NCI-H187 (cell line): ENCODE data around the gene PSMD1.
"Not testable (repeated sequence)": the region's sequence is repeated elsewhere in the genome, so short reads cannot be mapped to it uniquely, and the experiment has no call there.

Source experiments
- DNase-seq, 2 experiments: peaks; one replicate each; lab custom pipeline; 2025; lab: John Stamatoyannopoulos, UW

Gene PSMD1

DNA sequence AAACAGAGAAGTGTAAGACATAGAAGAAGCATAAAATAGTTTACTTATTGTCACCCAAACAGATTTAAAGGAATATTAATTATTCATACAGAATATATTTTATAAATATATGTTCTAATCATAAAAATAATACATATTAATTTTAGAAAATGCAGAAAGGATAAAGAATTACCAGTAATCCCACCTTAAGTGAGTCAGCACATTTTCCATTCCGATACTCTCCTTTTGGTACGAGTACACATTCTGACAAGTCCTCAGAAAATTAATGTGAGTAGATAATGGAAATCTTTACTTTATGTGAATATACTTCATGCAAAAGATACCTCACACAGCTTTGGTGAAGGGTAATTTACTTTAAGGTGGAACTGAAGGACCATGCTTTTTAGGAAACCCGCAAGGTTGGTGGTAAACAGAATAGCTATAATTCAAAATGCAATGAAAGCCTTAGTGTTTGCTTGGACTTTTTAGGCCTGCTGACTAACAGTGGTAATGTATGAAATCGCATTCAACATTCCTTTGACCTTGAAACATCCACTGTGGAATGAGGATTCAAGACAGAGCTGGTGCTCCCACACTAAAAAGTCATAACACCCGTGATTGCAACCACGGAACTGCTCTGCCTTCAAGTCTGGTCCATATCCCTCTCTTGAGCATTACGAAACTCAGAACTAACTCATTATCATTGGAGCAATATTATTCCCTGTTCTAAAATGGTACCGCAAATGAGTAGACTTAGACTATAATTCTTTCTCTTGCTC, 96.3 kb downstream of the PSMD1 start:
- no peak for DNase-seq

DNA sequence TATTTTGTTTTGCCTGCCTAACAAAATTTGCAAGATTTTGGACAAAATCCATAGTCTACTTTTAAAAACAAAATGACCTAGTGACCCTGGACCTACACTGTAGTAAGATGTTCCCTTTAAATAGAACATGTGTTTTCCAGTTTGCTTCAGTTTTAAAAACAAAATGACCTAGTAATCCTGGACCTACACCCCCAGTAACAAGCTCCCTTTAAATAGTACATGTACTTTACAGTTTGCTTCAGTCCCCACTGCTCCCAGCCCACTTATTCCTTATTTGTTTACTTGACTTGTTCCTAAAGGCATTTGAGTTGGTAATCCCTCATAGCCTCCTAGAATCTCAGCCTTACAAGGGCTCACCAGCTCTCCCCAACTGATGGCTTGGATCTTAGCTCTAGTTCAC, 102.6 kb downstream of the PSMD1 start:
- DNase-seq: no peak

DNA sequence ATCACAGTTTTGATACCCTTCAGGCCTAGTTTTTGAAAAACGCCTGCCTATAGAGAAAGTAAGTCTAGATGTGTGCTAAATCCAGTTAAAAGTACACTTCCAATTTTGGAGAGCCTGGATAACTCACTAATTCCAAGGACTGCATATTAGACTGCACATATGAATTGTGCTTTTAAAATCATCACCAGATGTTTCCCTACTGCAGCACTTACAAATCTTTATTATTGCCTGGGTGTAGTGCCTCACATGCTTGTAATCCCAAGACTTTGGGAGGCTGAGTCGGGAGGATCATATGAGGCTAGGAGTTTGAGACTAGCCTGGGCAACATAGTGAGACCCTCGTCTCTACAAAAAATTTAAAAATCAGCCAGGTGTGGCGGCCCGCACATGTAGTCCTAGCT, 104.0 kb downstream of the PSMD1 start:
- no peak for DNase-seq

DNA sequence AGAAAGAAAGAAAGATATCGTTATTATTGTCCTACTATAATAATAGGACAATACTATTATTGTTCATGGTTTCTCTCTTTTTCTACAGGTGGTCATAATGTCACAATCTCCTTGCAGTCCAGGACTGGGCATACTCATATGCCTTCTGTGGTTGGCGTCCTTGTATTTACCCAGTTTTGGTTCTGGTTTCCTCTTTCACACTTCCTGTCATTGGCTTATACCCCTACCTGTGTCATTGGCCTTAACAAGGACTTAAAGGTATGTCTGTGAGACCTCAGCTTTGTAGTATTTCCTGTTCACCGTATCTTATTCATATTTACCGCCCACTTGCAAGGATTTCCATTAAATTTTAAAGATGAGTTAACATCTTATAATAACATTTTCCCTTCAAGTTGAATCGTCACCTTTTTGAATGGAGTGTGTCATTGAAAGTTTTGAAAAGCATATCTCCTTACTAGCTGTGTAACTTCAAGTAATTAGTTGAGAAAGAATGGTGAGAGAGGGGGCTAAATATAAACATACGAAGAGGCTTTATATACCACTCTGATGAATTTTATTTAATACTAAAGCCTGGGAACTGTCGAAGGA, 104.7 kb downstream of the PSMD1 start:
- DNase-seq: no peak

DNA sequence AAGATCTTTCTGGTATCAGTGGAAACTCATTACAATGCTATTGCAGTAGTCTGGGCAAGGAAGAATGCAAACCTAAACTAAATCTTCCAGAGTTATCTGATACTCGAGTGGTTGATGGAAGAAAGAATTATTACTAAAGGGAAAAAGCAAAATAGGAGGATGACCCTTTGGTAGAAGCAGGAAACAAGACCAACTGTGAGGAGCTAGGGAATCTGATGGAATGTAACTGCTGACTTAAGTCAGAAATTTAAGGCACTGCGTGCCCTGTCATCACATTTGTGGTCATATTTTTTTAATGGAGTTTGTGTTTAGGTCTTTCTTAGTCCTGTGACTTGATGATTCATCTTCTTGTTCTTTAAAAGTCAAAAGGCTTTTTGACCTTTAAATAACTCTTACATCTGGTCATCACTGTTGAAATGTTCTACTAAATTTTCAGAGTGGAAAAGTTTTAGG, 105.2 kb downstream of the PSMD1 start:
- no peak for DNase-seq

DNA sequence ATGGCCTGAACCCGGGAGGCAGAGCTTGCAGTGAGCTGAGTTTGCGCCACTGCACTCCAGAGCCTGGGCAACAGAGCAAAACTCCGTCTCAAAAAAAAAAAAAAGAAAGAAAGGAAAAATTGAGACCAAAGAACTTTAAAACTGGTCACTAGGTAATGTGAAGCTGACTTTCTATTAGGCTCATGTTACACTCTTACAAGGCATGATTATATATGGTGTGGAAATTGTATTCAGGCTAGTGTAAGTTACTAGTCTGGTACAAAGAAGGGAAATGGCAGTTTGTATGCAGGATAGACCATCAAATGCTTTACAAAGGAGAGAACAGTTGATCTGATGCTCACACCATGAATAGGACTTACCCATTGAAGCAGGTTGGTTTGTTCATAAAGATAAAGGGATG, 106.3 kb downstream of the PSMD1 start:
- DNase-seq: no peak

DNA sequence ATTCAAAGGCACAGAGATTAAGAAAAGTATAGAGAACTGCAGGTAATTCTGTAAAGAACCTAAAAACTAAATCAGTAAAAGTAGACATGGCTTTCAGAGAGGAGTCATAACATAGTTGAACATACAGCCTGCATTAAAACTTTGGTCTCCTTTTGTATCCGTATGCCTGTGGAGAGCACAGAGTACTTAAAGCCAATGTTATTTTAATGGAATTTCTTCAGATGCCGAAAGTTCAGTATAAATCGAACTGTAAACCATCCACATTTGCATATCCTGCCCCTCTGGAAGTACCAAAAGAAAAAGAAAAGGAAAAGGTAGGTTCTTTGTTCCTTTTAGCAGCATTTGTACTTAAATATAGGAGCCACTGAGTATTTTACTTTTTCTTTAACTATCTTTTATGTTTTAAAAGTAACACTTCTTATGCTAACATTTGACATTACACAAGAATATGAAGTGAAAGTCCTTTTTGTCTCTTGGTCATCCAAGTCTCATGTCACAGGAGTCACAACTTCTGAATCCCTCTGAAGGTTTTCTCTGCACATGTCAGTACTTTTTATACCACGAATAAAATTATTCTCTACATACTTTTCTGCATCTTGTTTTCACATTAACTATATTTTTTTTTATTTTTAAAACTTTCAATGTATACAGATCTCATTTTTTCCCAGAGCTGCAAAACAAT, 106.9 kb downstream of the PSMD1 start:
- DNase-seq: no peak

DNA sequence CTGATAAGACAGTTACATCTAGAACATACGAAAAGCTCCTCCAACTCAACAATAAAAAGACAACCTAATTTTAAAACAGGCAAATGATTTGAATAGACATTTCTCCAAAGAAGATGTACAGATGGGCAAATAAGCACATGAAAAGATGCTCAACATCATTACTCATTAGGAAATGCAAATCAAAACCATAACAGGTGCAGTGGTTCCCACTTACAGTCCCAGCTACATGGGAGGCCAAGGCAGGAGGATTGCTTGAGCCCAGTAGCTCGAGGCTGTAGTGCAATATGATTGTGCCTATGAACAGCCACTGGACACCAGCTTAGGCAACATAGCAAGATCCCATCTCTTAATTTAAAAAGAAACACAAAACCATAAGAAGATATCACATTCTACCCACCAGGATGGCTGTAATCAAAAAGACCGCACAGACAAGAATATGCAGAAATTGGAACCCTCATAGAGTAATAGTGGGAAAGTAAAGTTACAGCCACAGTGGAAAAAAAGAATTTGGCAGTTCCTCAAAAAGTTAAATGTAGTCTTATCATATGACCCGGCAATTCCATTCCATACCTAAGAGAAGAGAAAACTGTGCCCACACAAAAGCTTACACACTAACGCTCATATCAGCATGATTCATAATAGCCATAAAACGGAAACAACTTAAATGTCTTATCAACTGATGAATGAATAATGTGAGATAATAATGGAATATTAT, 111.2 kb downstream of the PSMD1 start:
- DNase-seq: no peak

DNA sequence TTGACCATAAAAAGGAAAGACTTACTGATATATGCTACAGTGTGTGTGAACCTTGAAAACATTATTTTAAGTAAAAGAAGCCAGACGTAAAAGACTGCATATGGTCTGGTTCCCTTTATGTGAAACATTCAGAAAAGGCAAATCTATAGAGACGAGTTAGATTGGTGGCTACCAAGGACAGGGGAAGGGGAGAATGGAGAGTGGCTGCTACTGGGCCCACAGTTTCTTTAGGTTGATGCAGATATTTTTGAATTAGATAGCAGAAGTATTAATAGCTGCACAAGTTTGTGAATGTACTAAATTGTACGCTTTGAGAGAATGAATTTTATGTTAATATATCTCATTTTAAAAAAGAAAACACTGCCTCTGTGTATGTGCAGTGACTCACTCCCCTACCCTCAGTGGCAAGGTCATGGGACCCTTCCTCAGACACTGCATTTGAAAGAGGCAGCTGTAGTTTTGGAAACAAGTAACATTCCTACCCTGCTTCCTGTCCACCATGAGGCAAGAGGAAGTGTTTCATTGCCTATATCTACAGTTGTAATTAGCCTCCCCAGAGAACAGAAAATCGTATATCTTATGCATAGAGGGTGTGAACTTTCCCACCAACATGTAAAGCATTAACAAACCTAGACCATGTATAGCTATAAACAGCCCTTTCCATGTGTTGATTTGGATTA, 111.9 kb downstream of the PSMD1 start:
- no peak for DNase-seq

DNA sequence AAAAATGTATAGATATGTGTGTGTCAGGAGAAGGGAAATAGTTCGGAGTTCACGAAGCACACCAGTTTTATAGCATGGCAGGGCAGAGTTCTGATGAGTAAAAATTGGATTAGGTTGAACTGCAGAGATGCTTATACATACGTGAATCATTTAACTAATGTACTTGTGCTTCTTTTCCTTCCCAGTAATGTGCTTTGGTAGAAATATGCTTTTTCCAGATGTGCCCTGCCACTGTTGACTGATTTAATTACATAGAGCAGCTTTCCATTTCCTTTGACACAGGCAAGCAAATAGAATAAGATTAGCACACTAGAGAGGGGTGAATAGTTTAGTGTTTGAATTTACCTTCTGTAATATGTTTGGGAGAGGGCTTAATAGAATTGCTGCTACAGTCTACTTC, 112.8 kb downstream of the PSMD1 start:
- no peak for DNase-seq

DNA sequence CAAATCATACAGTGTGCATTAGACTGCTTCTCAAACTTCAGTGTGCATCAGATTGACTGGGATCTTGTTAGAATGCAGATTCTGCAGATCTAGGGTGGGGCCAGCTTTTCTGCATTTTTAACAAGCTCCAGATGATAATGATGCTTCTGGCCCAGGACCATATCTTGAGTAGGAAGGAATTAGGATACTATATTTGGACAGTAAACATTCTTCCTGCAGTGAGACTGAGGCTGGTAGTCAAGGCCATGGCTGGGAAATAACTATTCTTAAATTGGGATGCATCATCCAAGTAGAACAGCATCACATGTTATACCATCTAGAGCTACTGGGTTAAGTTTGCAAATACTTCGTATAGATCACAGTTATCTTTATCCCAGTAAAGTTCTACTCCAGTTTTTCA, 113.4 kb downstream of the PSMD1 start:
- no peak for DNase-seq

DNA sequence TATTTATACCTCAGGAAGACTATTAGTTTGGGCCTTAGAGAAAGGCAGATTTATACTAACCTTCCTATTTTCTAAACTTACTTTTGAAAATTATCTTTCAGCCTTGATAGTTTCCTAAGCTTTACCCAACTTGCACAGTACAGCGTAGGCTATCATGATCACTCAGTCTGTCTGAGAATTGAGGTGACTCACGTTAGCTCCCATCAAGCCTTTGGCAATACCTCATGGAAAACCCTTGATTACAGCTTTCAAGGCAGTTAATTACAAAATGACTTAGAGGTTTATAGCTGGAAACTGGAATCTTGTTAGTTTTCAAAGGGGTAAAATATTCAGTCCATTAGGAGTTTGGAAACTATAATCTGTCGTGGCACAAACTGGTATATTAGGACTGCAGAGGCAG, 115.4 kb downstream of the PSMD1 start:
- no peak for DNase-seq

DNA sequence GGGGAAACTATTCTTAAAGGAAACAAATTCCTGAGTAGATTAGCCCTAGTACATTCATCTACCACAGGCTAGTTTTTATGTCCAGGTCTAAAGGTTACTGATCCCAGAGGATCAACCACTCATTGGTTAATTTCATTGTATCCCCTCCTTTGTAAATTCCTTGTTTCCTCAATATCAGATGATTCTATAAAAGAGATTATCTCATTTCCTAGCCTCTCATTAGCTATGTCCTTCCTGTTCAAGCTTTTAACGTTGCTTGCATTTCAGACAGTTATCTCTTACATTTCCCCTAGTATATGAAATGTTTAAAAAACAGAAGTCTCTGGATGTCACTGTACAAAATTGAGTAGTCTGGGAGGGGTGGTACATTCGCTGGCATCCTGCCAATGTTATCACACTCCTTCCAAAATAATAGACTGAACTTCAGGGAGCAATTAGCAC, 117.6 kb downstream of the PSMD1 start:
- DNase-seq: no peak

DNA sequence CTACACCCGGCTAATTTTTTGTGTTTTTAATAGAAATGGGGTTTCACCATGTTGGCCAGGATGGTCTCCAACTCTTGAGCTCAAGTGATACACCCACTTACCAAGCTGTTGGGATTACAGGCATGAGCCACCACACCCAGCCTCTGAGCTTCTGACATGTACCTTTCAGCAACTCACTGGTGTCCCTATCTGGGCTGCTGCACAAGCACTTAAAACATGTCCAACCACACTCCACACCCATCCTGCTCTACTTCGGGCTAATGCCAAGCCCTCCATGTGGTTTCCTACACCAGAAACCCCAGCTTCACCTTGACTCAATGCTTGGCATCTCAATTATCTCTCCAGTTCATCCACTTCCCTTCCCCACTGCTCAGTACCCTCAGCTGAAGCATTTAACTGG, 119.4 kb downstream of the PSMD1 start:
- DNase-seq: no peak

DNA sequence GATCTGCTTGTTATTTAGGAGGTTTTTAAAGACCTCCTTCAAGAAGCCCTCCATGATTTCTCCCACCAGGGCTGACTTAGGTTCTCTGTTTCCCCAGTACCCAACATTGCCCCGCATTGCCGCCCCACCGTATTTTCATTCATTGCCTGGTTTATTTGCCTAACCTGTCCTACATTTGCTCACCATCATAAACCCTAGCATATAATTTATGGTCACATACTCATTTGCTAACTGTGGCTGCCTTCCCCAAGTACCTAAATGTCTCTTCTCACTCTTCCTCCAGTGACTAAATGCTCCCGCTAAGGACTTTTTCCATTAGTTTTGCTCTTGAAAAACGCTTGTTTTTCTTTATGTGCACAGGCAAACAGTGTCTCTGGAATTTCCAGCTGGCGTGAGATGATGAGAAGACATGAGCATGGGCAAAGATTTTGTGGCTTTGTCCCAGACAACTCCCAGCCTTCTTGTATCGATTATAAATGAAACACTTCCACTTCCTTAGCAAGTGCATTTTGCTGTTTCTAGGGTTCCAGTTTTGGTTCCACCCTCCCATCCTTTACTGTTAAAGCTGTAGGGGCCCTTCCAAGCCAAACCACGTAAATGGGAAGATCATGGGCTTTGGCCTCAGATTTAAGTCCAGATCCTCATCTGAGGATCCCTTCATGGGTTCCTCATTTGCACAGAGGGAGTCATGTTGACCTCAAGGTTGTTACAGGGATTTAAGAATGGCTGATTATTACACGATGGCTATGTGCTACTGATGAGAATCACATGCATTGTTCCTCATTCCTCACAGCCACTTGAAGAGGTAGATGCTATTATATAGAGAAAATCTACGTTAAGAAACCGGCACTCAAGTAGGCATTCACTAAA, 120.7 kb downstream of the PSMD1 start:
- DNase-seq: no peak

DNA sequence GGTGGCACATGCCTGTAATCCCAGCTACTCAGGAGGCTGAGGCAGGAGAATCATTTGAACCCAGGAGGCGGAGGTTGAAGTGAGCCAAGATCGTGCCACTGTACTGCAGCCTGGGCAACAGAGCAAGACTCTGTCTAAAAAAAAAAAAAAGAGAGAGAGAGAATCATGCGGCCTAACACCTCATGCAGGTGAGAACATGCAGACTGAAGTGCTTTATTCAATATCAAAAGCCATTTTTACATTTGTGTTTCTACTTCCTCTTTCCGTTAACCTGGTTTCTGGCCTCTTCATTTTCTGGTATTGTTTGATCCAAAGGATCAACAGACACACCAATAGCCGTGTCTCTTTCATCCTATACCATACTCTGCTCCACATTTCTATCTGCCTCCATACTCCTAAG, 122.1 kb downstream of the PSMD1 start:
- not testable (repeated sequence) for DNase-seq

DNA sequence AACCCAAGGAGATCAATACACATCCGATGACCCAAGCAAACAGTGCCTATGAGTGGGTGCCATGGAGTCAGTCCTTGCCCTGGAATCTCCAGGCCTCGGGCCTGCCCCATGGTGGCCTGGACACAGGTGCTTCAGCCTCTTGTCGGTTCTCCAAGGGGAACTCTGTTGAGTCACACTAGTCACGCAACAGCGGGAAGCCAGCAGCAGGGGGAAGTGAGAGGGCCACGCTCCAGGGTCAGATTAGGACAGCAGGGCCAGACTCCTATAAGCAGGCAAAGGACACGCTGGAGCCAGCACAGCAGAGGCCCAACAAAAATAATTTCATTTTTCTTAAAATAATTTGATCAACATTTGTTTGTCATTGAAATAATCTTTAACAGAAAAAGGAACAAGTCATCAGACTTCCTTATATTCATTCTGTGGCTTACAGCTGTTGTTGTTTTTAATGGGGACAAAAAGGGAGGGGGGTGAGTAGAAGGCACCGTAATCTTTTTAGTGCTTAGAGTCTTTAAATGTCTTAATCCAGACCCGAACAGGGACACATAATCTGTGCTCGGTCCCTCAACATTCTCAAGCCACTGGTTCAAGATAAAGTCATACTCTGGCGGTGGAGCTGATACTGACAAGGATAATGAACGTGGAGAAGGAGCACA, 125.3 kb downstream of the PSMD1 start:
- DNase-seq: no peak

DNA sequence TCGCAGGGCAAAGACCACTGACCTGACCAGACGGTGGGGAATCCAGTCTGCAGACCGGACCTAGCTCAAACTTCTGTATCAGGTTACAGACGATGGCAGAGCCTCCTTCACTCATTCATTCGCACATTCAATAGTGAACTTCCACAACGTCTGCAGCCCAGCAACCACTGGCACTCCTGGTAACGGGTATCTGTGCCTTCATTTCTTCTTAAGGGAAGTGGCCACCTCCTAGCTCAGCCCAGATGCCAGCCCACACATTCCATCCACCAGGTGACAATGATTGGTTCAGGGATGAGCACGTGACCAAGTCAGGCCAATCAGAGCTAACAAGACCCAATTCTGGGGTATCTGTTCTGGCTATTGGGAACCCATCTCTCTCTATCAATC, 125.8 kb downstream of the PSMD1 start:
- DNase-seq: no peak

DNA sequence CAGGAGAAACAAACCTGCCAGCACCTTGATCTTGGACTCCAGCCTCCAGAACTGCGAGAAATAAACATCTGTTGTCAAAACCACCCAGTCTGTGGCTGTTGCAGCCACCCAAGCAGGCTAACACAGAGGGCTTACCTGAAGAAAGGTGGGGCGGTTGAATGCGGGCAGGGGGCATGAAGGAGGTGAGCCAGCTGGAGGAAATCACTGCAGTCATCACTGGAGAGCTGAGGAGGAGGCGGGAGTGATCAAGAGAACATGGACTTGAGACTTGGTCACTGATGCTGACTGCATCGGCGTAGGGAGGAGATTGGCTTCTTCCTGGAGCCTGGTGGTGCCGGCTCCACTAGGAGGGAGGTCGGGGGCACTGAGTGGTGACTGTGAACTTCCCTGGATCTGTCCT, 127.2 kb downstream of the PSMD1 start:
- DNase-seq: no peak

DNA sequence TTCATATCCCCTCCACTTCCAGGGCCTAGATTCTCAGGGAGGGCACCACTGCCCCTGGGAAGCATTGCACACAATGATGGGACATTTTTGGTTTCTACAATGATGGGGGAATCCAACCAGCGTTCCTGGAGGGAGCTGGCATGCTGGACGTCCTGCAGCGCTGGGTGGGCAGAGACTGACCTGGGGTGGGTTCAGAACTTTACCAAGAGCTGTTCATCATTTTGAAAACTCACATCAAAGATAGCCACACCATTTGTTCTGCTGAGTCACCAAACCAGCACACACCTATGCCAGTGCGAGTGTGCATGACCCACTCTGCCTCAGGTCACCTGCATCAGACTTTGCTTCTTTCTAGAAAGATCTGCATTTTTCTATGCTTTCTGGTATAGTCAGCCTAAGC, 127.7 kb downstream of the PSMD1 start:
- DNase-seq: no peak
